ENCODE results near the gene GRIK3.

The GRIK3 gene

GRCh38 chr1:36807262-36807661, 227.1 kb downstream of the GRIK3 start:
- DNase-seq: no peak

- no peak for DNase-seq
These were observed 228.2 kb downstream of the GRIK3 start for GRCh38 chr1:36805979-36806640.

GRCh38 chr1:36804669-36805314, 229.5 kb downstream of the GRIK3 start:
- no peak for DNase-seq

- DNase-seq: no peak
These were observed 230.3 kb downstream of the GRIK3 start for GRCh38 chr1:36803868-36804570.

- DNase-seq: no peak
These were observed 232.3 kb downstream of the GRIK3 start for GRCh38 chr1:36802018-36802417.

GRCh38 chr1:36797761-36798160, 236.6 kb downstream of the GRIK3 start:
- DNase-seq: no peak

- no peak for DNase-seq
These were observed 237.6 kb downstream of the GRIK3 start for GRCh38 chr1:36796733-36797132.

- DNase-seq: no peak
These were observed 238.2 kb downstream of the GRIK3 start for GRCh38 chr1:36796106-36796590.

GRCh38 chr1:36794460-36794859, 239.9 kb downstream of the GRIK3 start:
- DNase-seq: no peak

GRCh38 chr1:36793452-36793851, 240.9 kb downstream of the GRIK3 start:
- no peak for DNase-seq

- DNase-seq: no peak
These were observed 242.0 kb downstream of the GRIK3 start for GRCh38 chr1:36792292-36792691.

GRCh38 chr1:36790191-36790590, 244.1 kb downstream of the GRIK3 start:
- no peak for DNase-seq

GRCh38 chr1:36789535-36789934, 244.8 kb downstream of the GRIK3 start:
- no peak for DNase-seq

GRCh38 chr1:36787312-36787913, 246.9 kb downstream of the GRIK3 start:
- DNase-seq: no peak

- no peak for DNase-seq
These were observed 247.9 kb downstream of the GRIK3 start for GRCh38 chr1:36786425-36786824.

- no peak for DNase-seq
These were observed 250.0 kb downstream of the GRIK3 start for GRCh38 chr1:36784147-36784859.

GRCh38 chr1:36783475-36783874, 250.8 kb downstream of the GRIK3 start:
- DNase-seq: no peak

- no peak for DNase-seq
These were observed 251.5 kb downstream of the GRIK3 start for GRCh38 chr1:36782785-36783184.

GRCh38 chr1:36782085-36782484, 252.2 kb downstream of the GRIK3 start:
- DNase-seq: no peak

GRCh38 chr1:36781098-36781497, 253.2 kb downstream of the GRIK3 start:
- DNase-seq: no peak

GRCh38 chr1:36778740-36779139, 255.6 kb downstream of the GRIK3 start:
- DNase-seq: no peak

GRCh38 chr1:36776948-36777831, 257.1 kb downstream of the GRIK3 start:
- no peak for DNase-seq
